Mesothelial cell of epicardium (in vitro differentiated cells): ENCODE results near the gene PUS7. TPM values are rescaled to one million over a fixed set of nuclear protein-coding genes. Genes with fewer than 3 reads are reported as not detected.

Experiments
- DNase-seq, 2 experiments: peaks; one replicate each; pipeline ENCODE4 v3.0.0; 2021; ENCODE audit warnings: low spot score in 2 of 2; ENCODE audit not compliant: unreplicated experiment in 2 of 2
- H3K27ac Mint-ChIP-seq: 2 replicates; pipeline ENCODE4 v1.8.0; 2021; ENCODE audit warnings: mixed read lengths
- H3K27me3 Mint-ChIP-seq: 2 replicates; pipeline ENCODE4 v1.8.0; 2021; ENCODE audit warnings: low read depth, mixed read lengths
- H3K36me3 Mint-ChIP-seq: 2 replicates; pipeline ENCODE4 v1.8.0; 2021; ENCODE audit warnings: mixed read lengths
- H3K4me1 Mint-ChIP-seq: 2 replicates; pipeline ENCODE4 v1.8.0; 2021; ENCODE audit warnings: mixed read lengths
- H3K4me3 Mint-ChIP-seq: 2 replicates; pipeline ENCODE4 v1.8.0; 2021; ENCODE audit warnings: mild to moderate bottlenecking, moderate library complexity, mixed read lengths
- H3K9me3 Mint-ChIP-seq: 2 replicates; pipeline ENCODE4 v1.8.0; 2021; ENCODE audit warnings: mixed read lengths
- total RNA-seq: library from RNA; stranded (reverse); gene quantifications from 3 replicates; pipeline ENCODE4 v1.2.1, GENCODE V29; 2021
- TF ChIP-seq, protein P1 (sequence below): fragments of 200-600 bp; sonication (generic); IDR thresholded peaks from one replicate; pipeline ENCODE4 v1.5.0; 2021; ENCODE audit warnings: antibody characterized with exemption; ENCODE audit not compliant: unreplicated experiment

The PUS7 gene
- total RNA-seq, 1 donor from 2014 or later: 16.9 TPM

DNA sequence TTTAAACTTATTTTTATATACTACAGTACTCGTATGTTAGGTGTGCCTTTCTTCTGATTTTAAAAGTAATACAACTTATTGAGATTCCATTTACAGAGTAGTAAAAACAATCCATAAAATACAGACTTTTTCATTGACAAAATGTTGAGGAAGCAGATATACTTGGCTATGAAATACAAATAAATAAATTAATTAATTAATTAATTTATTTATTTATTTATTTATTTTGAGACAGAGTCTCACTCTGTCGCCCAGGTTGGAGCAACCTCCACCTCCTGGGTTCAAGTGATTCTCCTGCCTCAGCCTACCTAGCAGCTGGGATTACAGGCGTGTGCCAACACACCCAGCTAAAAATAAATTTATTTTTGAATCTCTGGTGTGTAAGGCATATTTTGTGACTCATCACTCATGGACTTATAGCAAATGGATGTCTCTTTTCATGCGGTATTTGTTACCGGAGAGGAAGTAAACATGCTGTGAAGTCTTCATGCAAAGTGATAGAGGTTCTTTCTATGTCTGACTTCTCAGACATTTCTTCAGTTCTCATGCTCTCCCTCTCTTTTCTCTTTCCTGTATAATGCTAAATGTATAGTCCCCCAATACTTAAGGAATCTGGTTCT, 113.2 kb downstream of the PUS7 start:
- no peaks in the 10 kb centered on the region for H3K4me1 Mint-ChIP-seq
- no peaks in the 10 kb centered on the region for H3K27me3 Mint-ChIP-seq
- no peaks in the 10 kb centered on the region for H3K9me3 Mint-ChIP-seq
- no peak for DNase-seq
- no peak overlapping the region for H3K4me3 Mint-ChIP-seq
- no peaks in the 10 kb centered on the region for H3K36me3 Mint-ChIP-seq
- TF ChIP-seq, protein P1, sequence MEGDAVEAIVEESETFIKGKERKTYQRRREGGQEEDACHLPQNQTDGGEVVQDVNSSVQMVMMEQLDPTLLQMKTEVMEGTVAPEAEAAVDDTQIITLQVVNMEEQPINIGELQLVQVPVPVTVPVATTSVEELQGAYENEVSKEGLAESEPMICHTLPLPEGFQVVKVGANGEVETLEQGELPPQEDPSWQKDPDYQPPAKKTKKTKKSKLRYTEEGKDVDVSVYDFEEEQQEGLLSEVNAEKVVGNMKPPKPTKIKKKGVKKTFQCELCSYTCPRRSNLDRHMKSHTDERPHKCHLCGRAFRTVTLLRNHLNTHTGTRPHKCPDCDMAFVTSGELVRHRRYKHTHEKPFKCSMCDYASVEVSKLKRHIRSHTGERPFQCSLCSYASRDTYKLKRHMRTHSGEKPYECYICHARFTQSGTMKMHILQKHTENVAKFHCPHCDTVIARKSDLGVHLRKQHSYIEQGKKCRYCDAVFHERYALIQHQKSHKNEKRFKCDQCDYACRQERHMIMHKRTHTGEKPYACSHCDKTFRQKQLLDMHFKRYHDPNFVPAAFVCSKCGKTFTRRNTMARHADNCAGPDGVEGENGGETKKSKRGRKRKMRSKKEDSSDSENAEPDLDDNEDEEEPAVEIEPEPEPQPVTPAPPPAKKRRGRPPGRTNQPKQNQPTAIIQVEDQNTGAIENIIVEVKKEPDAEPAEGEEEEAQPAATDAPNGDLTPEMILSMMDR: no peak
- no peak overlapping the region for H3K27ac Mint-ChIP-seq

Other genes with a start within 250 kb of the PUS7 start
- 43.8 to 51.4 TPM (median 45.3 TPM) in 3 replicates for gene SRPK2, start 133.3 kb downstream of the PUS7 start, total RNA-seq
- gene RINT1, start 9.9 kb upstream of the PUS7 start, total RNA-seq: 25.3 to 28.5 TPM (median 26.3 TPM) in 3 replicates
- not detected in 3 replicates for gene EFCAB10, start 59.2 kb upstream of the PUS7 start, total RNA-seq